K562 (cell line): ENCODE results near the gene ELK4. TPM values are rescaled to one million over a fixed set of nuclear protein-coding genes. Genes with fewer than 3 reads are reported as not detected.

Source experiments
- ATAC-seq: fragments of 200-7000 bp; cut with Tn5 transposase; 3 replicates; pipeline ENCODE4 v1.9.1; 2020; ENCODE audit warnings: moderate library complexity
- BruUV-seq: library from RNA; stranded (reverse); fragments of 400-500 nt; replicated peaks from 2 replicates; lab custom pipeline; 2021; lab: Mats Ljungman, UMichigan
- CTCF ChIA-PET: fragments of 300-600 bp; formaldehyde crosslinking; extraction: SDS; loops from one replicate; lab custom pipeline; 2021; ENCODE audit warnings: low intra/inter-chr PET ratio; lab: Yijun Ruan, JAX
- POLR2A ChIA-PET: fragments of 300-600, 350-650 bp; sonication (Branson Sonifier 250); formaldehyde crosslinking; extraction: SDS; loops from one replicate; lab custom pipeline; 2021; ENCODE audit warnings: antibody characterized with exemption, inconsistent platforms; lab: Yijun Ruan, JAX
- DNase-seq, 4 experiments: peaks; one replicate each; pipeline versions ENCODE4 v3.0.0 to v3.0.0-alpha.2; 2011 to 2018; ENCODE audit warnings: low spot score in 3 of 4, mixed read lengths in 3 of 4; ENCODE audit errors: extremely low read depth in 1 of 4
- FAIRE-seq: peaks from 2 replicates; lab custom pipeline; 2011; peaks lifted over from hg19 to GRCh38; lab: Jason Lieb, UNC
- H2AFZ ChIP-seq: 2 replicates; pipeline ENCODE4 v1.6.0; 2011; ENCODE audit warnings: low read depth, low read length, control low read depth, inconsistent platforms
- H3K27ac ChIP-seq: fragments of 200-600 bp; 3 replicates; pipeline ENCODE4 v1.8.0; 2011; ENCODE audit warnings: low read depth, mild to moderate bottlenecking, control low read depth, inconsistent platforms, low read length, moderate library complexity, mixed read lengths; ENCODE audit errors: extremely low read depth
- H3K27me3 ChIP-seq, 2 experiments: fragments of 300-600 bp in 1 of 2; 2 replicates in 1 of 2; 3 replicates in 1 of 2; pipeline versions ENCODE4 v1.6.0 to v1.8.0; 2011; ENCODE audit warnings: inconsistent platforms in 2 of 2, low read length in 2 of 2, mild to moderate bottlenecking in 1 of 2, mixed read lengths in 1 of 2, moderate library complexity in 1 of 2; ENCODE audit not compliant: control insufficient read depth in 2 of 2, insufficient read depth in 2 of 2
- H3K36me3 ChIP-seq: fragments of 300-600 bp; 3 replicates; pipeline ENCODE4 v1.8.0; 2011; ENCODE audit warnings: mild to moderate bottlenecking, low read length, inconsistent platforms; ENCODE audit not compliant: control insufficient read depth, insufficient read depth
- H3K4me1 ChIP-seq, 2 experiments: fragments of 200-600 bp in 1 of 2; replicated peaks in 1 of 2; 2 replicates in 1 of 2; 3 replicates in 1 of 2; pipeline versions ENCODE4 v1.5.1 to v1.8.0; 2011; ENCODE audit warnings: inconsistent platforms in 2 of 2, low read length in 2 of 2, mild to moderate bottlenecking in 1 of 2, mixed read lengths in 1 of 2, moderate library complexity in 1 of 2; ENCODE audit not compliant: control insufficient read depth in 2 of 2, insufficient read depth in 2 of 2
- H3K4me2 ChIP-seq: 2 replicates; pipeline ENCODE4 v1.6.1; 2011; ENCODE audit warnings: low read length, control low read depth, inconsistent platforms, mixed read lengths; ENCODE audit not compliant: insufficient read depth
- H3K4me3 ChIP-seq: fragments of 200-600 bp; sonication (generic), shearing (Covaris generic); 2 replicates; pipeline ENCODE4 v1.5.1; 2016; ENCODE audit warnings: control low read depth, inconsistent platforms
- H3K79me2 ChIP-seq: fragments of 200-600 bp; 3 replicates; pipeline ENCODE4 v1.8.0; 2011; ENCODE audit warnings: low read length, inconsistent platforms; ENCODE audit not compliant: control insufficient read depth, insufficient read depth
- H3K9ac ChIP-seq, 2 experiments: 2 replicates each; pipeline versions ENCODE4 v1.6.0 to v1.6.1; 2011; ENCODE audit warnings: low read depth in 2 of 2, low read length in 2 of 2, control low read depth in 1 of 2, inconsistent platforms in 1 of 2, mild to moderate bottlenecking in 1 of 2, mixed read lengths in 1 of 2; ENCODE audit not compliant: insufficient read depth in 1 of 2
- H3K9me1 ChIP-seq: one replicate; pipeline ENCODE4 v1.6.0; 2011; ENCODE audit warnings: inconsistent platforms, mild to moderate bottlenecking, low read length, moderate library complexity; ENCODE audit not compliant: control insufficient read depth, insufficient read depth
- H3K9me3 ChIP-seq: replicated peaks from 2 replicates; pipeline ENCODE4 v1.5.1; 2011; ENCODE audit warnings: low read depth, low read length, inconsistent platforms; ENCODE audit not compliant: control insufficient read depth, insufficient read depth
- H4K20me1 ChIP-seq: replicated peaks from 2 replicates; pipeline ENCODE4 v1.6.1; 2011; ENCODE audit warnings: low read length, inconsistent platforms, mixed read lengths; ENCODE audit not compliant: control insufficient read depth, insufficient read depth
- BHLHE40 ChIP-seq: IDR thresholded peaks from 2 replicates; pipeline ENCODE4 v1.6.1; 2011; ENCODE audit warnings: low read length, improper control_type of control experiment
- GTF2F1 ChIP-seq: IDR thresholded peaks from 2 replicates; pipeline ENCODE4 v1.6.1; 2011; ENCODE audit warnings: low read depth, low read length, improper control_type of control experiment
- KAT7 ChIP-seq: sonication (generic); formaldehyde crosslinking; IDR thresholded peaks from 2 replicates; pipeline ENCODE4 v1.8.0; 2022; ENCODE audit warnings: missing genetic modification reagents, mild to moderate bottlenecking, borderline replicate concordance
- NFE2 ChIP-seq: IDR thresholded peaks from 2 replicates; pipeline ENCODE4 v1.6.1; 2014; ENCODE audit warnings: antibody characterized with exemption, low read depth
- PHB2 ChIP-seq: fragments of 450-650 bp; IDR thresholded peaks from 2 replicates; pipeline ENCODE4 v1.6.1; 2017; ENCODE audit warnings: low read depth
- POLR2AphosphoS5 ChIP-seq: IDR thresholded peaks from 2 replicates; pipeline ENCODE4 v1.6.1; 2011; ENCODE audit warnings: mild to moderate bottlenecking, low read depth, low read length, moderate library complexity; ENCODE audit not compliant: control insufficient read depth, insufficient read depth
- TGIF2 ChIP-seq: sonication (generic); formaldehyde crosslinking; IDR thresholded peaks from 2 replicates; pipeline ENCODE4 v1.8.1; 2022; ENCODE audit warnings: mild to moderate bottlenecking, missing genetic modification reagents, moderate library complexity
- ZNF124 ChIP-seq: sonication (generic); formaldehyde crosslinking; IDR thresholded peaks from 2 replicates; pipeline ENCODE4 v1.8.1; 2022; ENCODE audit warnings: missing genetic modification reagents
- WGBS: fragments of 100-300 bp; shearing (Covaris generic); methylation state at CpG from one replicate; pipeline ENCODE4 v1.1.6; 2016; ENCODE audit warnings: low coverage, mixed read lengths; ENCODE audit not compliant: insufficient coverage; ENCODE audit errors: missing lambda C conversion rate; 5-methylcytosine and 5-hydroxymethylcytosine counted together
- in situ Hi-C: fragments of 300-500 bp; cut with MboI; formaldehyde crosslinking; loops from 4 replicates; pipeline ENCODE4 v1.15.0; 2018; ENCODE audit warnings: inconsistent platforms, mixed read lengths
- intact Hi-C: fragments of 100-400 bp; cut with micrococcal nuclease; formaldehyde crosslinking; loops from 2 replicates; pipeline ENCODE4 v1.14.2; 2022
- polyA plus RNA-seq, 8 experiments: library from polyadenylated mRNA; depleted of rRNA in 4 of 8; stranded (reverse) in 5 of 8; unstranded in 3 of 8; fragments of >200 nt; fragmentation: Nextera tagmentation in 2 of 8; fragmentation: Illumina TruSeq in 1 of 8; extraction: Ambion mirVana in 2 of 8; extraction: Trizol in 1 of 8; gene quantifications; 2 replicates each; pipeline versions ENCODE4 v1.2.1 to v1.2.3, GENCODE V29; 2011 to 2014; ENCODE audit warnings: inconsistent platforms in 1 of 8, missing spikeins in 1 of 8
- total RNA-seq, 7 experiments: library from RNA; depleted of rRNA in 6 of 7; stranded (reverse); fragments of >200 nt in 6 of 7; fragmentation: Illumina TruSeq in 2 of 7; extraction: Trizol in 2 of 7; gene quantifications; 2 replicates each; pipeline versions ENCODE4 v1.2.1 to v1.2.3, GENCODE V29; 2011 to 2021; ENCODE audit warnings: low replicate concordance in 1 of 7
- TF ChIP-seq, protein P1 (sequence below): fragments of 200-800 bp; sonication (Bioruptor generic); IDR thresholded peaks from 2 replicates; pipeline ENCODE4 v1.6.1; 2017; ENCODE audit warnings: missing genetic modification characterization, missing compliant biosample characterization
- TF ChIP-seq, protein P2 (sequence below): sonication (generic); formaldehyde crosslinking; IDR thresholded peaks from 2 replicates; pipeline ENCODE4 v1.8.0; 2022; ENCODE audit warnings: mild to moderate bottlenecking, missing genetic modification reagents

ELK4 gene
- total and polyA plus RNA-seq, 9 of the 15 experiments (the other 6 are each of a cell fraction or from before 2014, with no cell fraction given): 2.0 to 21.7 (median 9.2) TPM

GRCh38 chr1:205670150-205670446 lies 38.3 kb upstream of the ELK4 start:
- no peak overlapping the region for H3K4me2 ChIP-seq
- H3K9me3 ChIP-seq: no peaks in the 10 kb centered on the region
- BruUV-seq: no TSS peak
- no peaks in the 10 kb centered on the region for H3K79me2 ChIP-seq
- ChIA-PET POLR2A (interaction anchor here (0.8 to 2.2 kb wide), 6 partner anchors 9 to 101 kb away, joined by 3 to 8 read pairs (median 4); no protein-coding TSS in a partner anchor), CTCF (interaction anchor here (0.5 kb wide), 1 partner anchor 151 kb away, joined by 3 read pairs; no protein-coding TSS in a partner anchor)
- no peak overlapping the region for H3K27ac ChIP-seq
- H3K36me3 ChIP-seq: no peaks in the 10 kb centered on the region
- no peak for TF ChIP-seq GTF2F1
- no peak overlapping the region for H3K4me3 ChIP-seq
- in situ Hi-C loops: no loop called here
- H4K20me1 ChIP-seq: peaks cover 21% of the 10 kb centered on the region; the same call in 1 of the 2 replicates
- H3K27me3 ChIP-seq: 0 out of 5 replicates have a peak, but pooled peaks cover 0 to 7% of the 10 kb centered on the region in 2 experiments
- intact Hi-C loops: loop anchor here (10.0 kb wide), 1 partner anchor 435 kb away; no protein-coding TSS in a partner anchor
- ATAC-seq: no peak
- peaks cover 9 to 14% of the 10 kb centered on the region in 2 experiments; a peak in 4 of 5 replicates for H3K4me1 ChIP-seq
- no peak for DNase-seq
- no peak overlapping the region for H2AFZ ChIP-seq
- no peak for FAIRE-seq
- H3K9me1 ChIP-seq: no peaks in the 10 kb centered on the region
- no peak overlapping the region for H3K9ac ChIP-seq
- WGBS: 61% methylated on average over 5 of the region's 5 CpGs

DNA sequence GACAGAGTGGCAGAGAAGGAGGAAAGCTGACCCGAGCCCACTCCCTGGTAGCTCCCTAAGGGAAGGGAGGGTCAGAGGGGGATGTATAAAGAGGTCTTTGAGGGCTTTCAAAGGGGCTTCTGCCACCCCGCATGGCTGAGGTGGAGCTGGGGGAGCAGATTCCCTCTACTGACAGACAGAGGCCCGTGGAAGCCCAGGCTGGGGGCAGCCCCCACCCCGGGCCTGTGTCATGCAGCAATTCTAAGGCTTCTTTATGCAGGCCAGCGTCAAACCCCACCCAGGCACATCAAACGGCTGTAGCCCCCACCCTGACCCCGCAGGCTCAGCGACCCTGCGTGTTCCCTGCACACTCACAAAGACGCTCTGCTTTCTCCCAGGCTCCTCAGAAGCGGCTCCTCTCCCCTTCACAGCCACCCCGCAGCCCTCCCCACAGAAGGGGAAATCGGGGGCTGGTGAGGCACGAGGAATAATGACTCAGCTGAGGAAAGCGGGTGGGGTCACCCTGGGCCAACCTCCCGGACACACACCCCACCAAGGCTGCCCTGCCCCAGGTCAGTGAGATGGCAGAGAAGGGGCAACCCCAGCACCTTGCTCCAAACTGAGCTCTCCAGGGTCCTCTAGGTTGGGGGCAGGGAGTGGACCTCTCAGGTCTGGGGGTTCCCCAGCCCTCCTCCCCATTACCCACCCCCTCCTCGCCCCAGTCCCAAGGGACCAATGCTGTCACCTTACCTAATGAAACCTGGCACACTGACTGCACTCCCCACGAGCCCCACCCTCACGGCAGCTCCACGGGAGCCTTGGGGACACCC lies 37.7 kb upstream of the ELK4 start:
- Histone ChIP-seq H4K20me1 (peaks cover 22% of the 10 kb centered on the region; the same call in 1 of the 2 replicates), H3K9me3 (no peaks in the 10 kb centered on the region), H2AFZ (peak overlapping the region; percentile 17; the same call in 1 of the 2 replicates), H3K4me3 (no peak overlapping the region), H3K4me2 (no peak overlapping the region; the same call in 1 of the 2 replicates), H3K9ac (peak overlapping the region in 1 of 2 experiments; percentile 74; a peak in 3 of 4 replicates), H3K79me2 (no peaks in the 10 kb centered on the region), H3K27me3 (peaks cover 0 to 9% of the 10 kb centered on the region in 2 experiments; a peak in 1 of 5 replicates), H3K36me3 (no peaks in the 10 kb centered on the region), H3K9me1 (no peaks in the 10 kb centered on the region), H3K4me1 (peaks cover 9 to 17% of the 10 kb centered on the region in 2 experiments; a peak in 4 of 5 replicates), H3K27ac (no peak overlapping the region)
- in situ Hi-C loops (no loop called here), intact Hi-C loops (loop anchor here (10.0 kb wide), 1 partner anchor 435 kb away; no protein-coding TSS in a partner anchor)
- POLR2A ChIA-PET: interaction anchor here (0.8 to 2.2 kb wide), 7 partner anchors 9 to 100 kb away, joined by 3 to 8 read pairs (median 4); partner anchors contain the start of gene SLC45A3
- BruUV-seq: no TSS peak
- ATAC-seq (peak; percentile 16; the same call in 2 of the 3 replicates), DNase-seq (peak in 3 of 4 experiments; percentile 48 to 86 (median 83)), FAIRE-seq (no peak)
- 35% methylated on average over 20 of the region's 20 CpGs for WGBS
- CTCF ChIA-PET: interaction anchor here (0.5 kb wide), 1 partner anchor 150 kb away, joined by 3 read pairs; no protein-coding TSS in a partner anchor
- TF ChIP-seq, protein P1, sequence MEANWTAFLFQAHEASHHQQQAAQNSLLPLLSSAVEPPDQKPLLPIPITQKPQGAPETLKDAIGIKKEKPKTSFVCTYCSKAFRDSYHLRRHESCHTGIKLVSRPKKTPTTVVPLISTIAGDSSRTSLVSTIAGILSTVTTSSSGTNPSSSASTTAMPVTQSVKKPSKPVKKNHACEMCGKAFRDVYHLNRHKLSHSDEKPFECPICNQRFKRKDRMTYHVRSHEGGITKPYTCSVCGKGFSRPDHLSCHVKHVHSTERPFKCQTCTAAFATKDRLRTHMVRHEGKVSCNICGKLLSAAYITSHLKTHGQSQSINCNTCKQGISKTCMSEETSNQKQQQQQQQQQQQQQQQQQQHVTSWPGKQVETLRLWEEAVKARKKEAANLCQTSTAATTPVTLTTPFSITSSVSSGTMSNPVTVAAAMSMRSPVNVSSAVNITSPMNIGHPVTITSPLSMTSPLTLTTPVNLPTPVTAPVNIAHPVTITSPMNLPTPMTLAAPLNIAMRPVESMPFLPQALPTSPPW (CRISPR knock-in tag): peak; percentile 46; the same call in 1 of the 2 replicates
- TF ChIP-seq ZNF124 (CRISPR knock-in tag): no peak
- TF ChIP-seq PHB2: no peak
- TF ChIP-seq KAT7 (CRISPR knock-in tag): 0 out of 2 replicates have a peak, but pooled peaks have one; percentile 63
- 0 out of 2 replicates have a peak, but pooled peaks have one; percentile 33 for TF ChIP-seq NFE2
- TF ChIP-seq TGIF2: no peak
- TF ChIP-seq POLR2AphosphoS5: no peak
- peak; percentile 7; the same call in 1 of the 2 replicates for TF ChIP-seq BHLHE40
- TF ChIP-seq, protein P2, sequence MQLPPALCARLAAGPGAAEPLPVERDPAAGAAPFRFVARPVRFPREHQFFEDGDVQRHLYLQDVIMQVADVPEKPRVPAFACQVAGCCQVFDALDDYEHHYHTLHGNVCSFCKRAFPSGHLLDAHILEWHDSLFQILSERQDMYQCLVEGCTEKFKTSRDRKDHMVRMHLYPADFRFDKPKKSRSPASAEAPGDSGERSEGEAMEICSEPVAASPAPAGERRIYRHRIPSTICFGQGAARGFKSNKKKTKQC (CRISPR knock-in tag): no peak
